Middle frontal gyrus (tissue), 1 donor: ENCODE measurements around the gene MAGI1.

Experiments
- DNase-seq: peaks from one replicate; pipeline ENCODE4 v3.0.0-alpha.2; 2015; ENCODE audit warnings: low spot score; ENCODE audit errors: extremely low spot score

Gene MAGI1

GRCh38 chr3:66014651-66015050 lies 24.1 kb downstream of the MAGI1 start:
- no peak for DNase-seq

GRCh38 chr3:66014056-66014455 lies 24.7 kb downstream of the MAGI1 start:
- DNase-seq = no peak

GRCh38 chr3:66012711-66013110 lies 26.0 kb downstream of the MAGI1 start:
- DNase-seq = no peak

- DNase-seq = no peak
Observed at GRCh38 chr3:66010739-66011655, 27.7 kb downstream of the MAGI1 start.

GRCh38 chr3:66010348-66010738 lies 28.4 kb downstream of the MAGI1 start:
- DNase-seq = no peak

- no peak for DNase-seq
Observed at GRCh38 chr3:66004244-66004643, 34.5 kb downstream of the MAGI1 start.

GRCh38 chr3:66001626-66002025 lies 37.1 kb downstream of the MAGI1 start:
- no peak for DNase-seq

GRCh38 chr3:66000506-66000905 lies 38.2 kb downstream of the MAGI1 start:
- no peak for DNase-seq

GRCh38 chr3:65999606-66000005 lies 39.1 kb downstream of the MAGI1 start:
- no peak for DNase-seq

- DNase-seq = no peak
Observed at GRCh38 chr3:65996589-65996988, 42.1 kb downstream of the MAGI1 start.

GRCh38 chr3:65995515-65995914 lies 43.2 kb downstream of the MAGI1 start:
- DNase-seq = no peak

- DNase-seq = no peak
Observed at GRCh38 chr3:65995030-65995429, 43.7 kb downstream of the MAGI1 start.

- no peak for DNase-seq
Observed at GRCh38 chr3:65993134-65993900, 45.4 kb downstream of the MAGI1 start.

GRCh38 chr3:65992106-65992505 lies 46.6 kb downstream of the MAGI1 start:
- no peak for DNase-seq

- no peak for DNase-seq
Observed at GRCh38 chr3:65988411-65989180, 50.1 kb downstream of the MAGI1 start.

- DNase-seq = no peak
Observed at GRCh38 chr3:65986285-65986684, 52.4 kb downstream of the MAGI1 start.

GRCh38 chr3:65984975-65985374 lies 53.7 kb downstream of the MAGI1 start:
- no peak for DNase-seq

- DNase-seq = no peak
Observed at GRCh38 chr3:65983100-65983499, 55.6 kb downstream of the MAGI1 start.

- DNase-seq = no peak
Observed at GRCh38 chr3:65979731-65980130, 59.0 kb downstream of the MAGI1 start.

GRCh38 chr3:65979162-65979561 lies 59.6 kb downstream of the MAGI1 start:
- DNase-seq = peak; percentile 31

GRCh38 chr3:65978116-65978515 lies 60.6 kb downstream of the MAGI1 start:
- DNase-seq = no peak

- no peak for DNase-seq
Observed at GRCh38 chr3:65975032-65975431, 63.7 kb downstream of the MAGI1 start.
